H9 (cell line): Measurements from ENCODE around the gene CNBD2. TPM values are rescaled to one million over a fixed set of nuclear protein-coding genes. Genes with fewer than 3 reads are reported as not detected.
A peak's percentile ranks its signal among the peaks of the same experiment; 100 is the strongest.

ENCODE experiments used
- DNase-seq: peaks from one replicate; pipeline ENCODE4 v3.0.0-alpha.2; 2017
- H2AFZ ChIP-seq: one replicate; pipeline ENCODE4 v1.6.1; 2013; ENCODE audit warnings: mild to moderate bottlenecking, low read length, control low read depth, moderate library complexity
- H2AK5ac ChIP-seq: 2 replicates; pipeline ENCODE4 v1.6.1; 2013; ENCODE audit warnings: low read length, control low read depth, mixed read lengths; ENCODE audit not compliant: insufficient read length
- H2BK120ac ChIP-seq: one replicate; pipeline ENCODE4 v1.6.1; 2013; ENCODE audit warnings: low read depth, mild to moderate bottlenecking, low read length, control low read depth, inconsistent platforms; ENCODE audit not compliant: poor library complexity, severe bottlenecking
- H2BK12ac ChIP-seq: 2 replicates; pipeline ENCODE4 v1.6.1; 2013; ENCODE audit warnings: low read length, control low read depth, mixed read lengths, low read depth; ENCODE audit not compliant: insufficient read length
- H2BK15ac ChIP-seq: 2 replicates; pipeline ENCODE4 v1.6.1; 2013; ENCODE audit warnings: low read depth, low read length, control low read depth
- H2BK20ac ChIP-seq: one replicate; pipeline ENCODE4 v1.6.1; 2013; ENCODE audit warnings: low read depth, mild to moderate bottlenecking, low read length, control low read depth, inconsistent platforms; ENCODE audit not compliant: poor library complexity, severe bottlenecking
- H2BK5ac ChIP-seq: 2 replicates; pipeline ENCODE4 v1.6.1; 2013; ENCODE audit warnings: low read length, control low read depth, mixed read lengths; ENCODE audit not compliant: insufficient read length
- H3K14ac ChIP-seq: 2 replicates; pipeline ENCODE4 v1.6.1; 2013; ENCODE audit warnings: low read length, control low read depth; ENCODE audit not compliant: insufficient read depth
- H3K18ac ChIP-seq: 2 replicates; pipeline ENCODE4 v1.6.1; 2013; ENCODE audit warnings: low read depth, mild to moderate bottlenecking, mixed read lengths, low read length, control low read depth; ENCODE audit not compliant: insufficient read length
- H3K23ac ChIP-seq: 2 replicates; pipeline ENCODE4 v1.6.1; 2013; ENCODE audit warnings: low read length, control low read depth, mixed read lengths, low read depth; ENCODE audit not compliant: insufficient read length
- H3K23me2 ChIP-seq: 2 replicates; pipeline ENCODE4 v1.6.1; 2013; ENCODE audit warnings: low read depth, mild to moderate bottlenecking, mixed read lengths, low read length, control low read depth; ENCODE audit not compliant: insufficient read length, poor library complexity, severe bottlenecking
- H3K27ac ChIP-seq: 2 replicates; pipeline ENCODE4 v1.5.1; 2013; ENCODE audit warnings: low read length, control low read depth, mixed read lengths, low read depth; ENCODE audit not compliant: insufficient read length
- H3K27me3 ChIP-seq: 2 replicates; pipeline ENCODE4 v1.6.1; 2013; ENCODE audit warnings: low read length, control low read depth, inconsistent platforms; ENCODE audit not compliant: insufficient read depth
- H3K4ac ChIP-seq: 2 replicates; pipeline ENCODE4 v1.6.1; 2013; ENCODE audit warnings: low read depth, mild to moderate bottlenecking, control low read depth, inconsistent platforms, low read length, moderate library complexity
- H3K4me1 ChIP-seq: 2 replicates; pipeline ENCODE4 v1.6.1; 2013; ENCODE audit warnings: low read length, control low read depth, inconsistent platforms; ENCODE audit not compliant: insufficient read depth
- H3K4me2 ChIP-seq: 2 replicates; pipeline ENCODE4 v1.6.1; 2013; ENCODE audit warnings: low read length, control low read depth, mixed read lengths; ENCODE audit not compliant: insufficient read length, insufficient read depth
- H3K56ac ChIP-seq: 2 replicates; pipeline ENCODE4 v1.6.1; 2013; ENCODE audit warnings: low read depth, mild to moderate bottlenecking, mixed read lengths, low read length, control low read depth; ENCODE audit not compliant: insufficient read length
- H3K79me1 ChIP-seq: 2 replicates; pipeline ENCODE4 v1.6.1; 2013; ENCODE audit warnings: low read depth, mild to moderate bottlenecking, moderate library complexity, low read length, control low read depth, inconsistent platforms; ENCODE audit not compliant: insufficient read depth, poor library complexity, severe bottlenecking
- H3K79me2 ChIP-seq: 2 replicates; pipeline ENCODE4 v1.6.1; 2013; ENCODE audit warnings: low read length, control low read depth, inconsistent platforms; ENCODE audit not compliant: insufficient read depth
- H3K9ac ChIP-seq: 2 replicates; pipeline ENCODE4 v1.6.1; 2013; ENCODE audit warnings: low read length, control low read depth, mixed read lengths; ENCODE audit not compliant: insufficient read length; ENCODE audit errors: extremely low read depth
- H3K9me3 ChIP-seq: one replicate; pipeline ENCODE4 v1.6.1; 2013; ENCODE audit warnings: low read depth, low read length, inconsistent platforms; ENCODE audit not compliant: control insufficient read depth
- H3T11ph ChIP-seq: one replicate; pipeline ENCODE4 v1.6.1; 2013; ENCODE audit warnings: mild to moderate bottlenecking, low read length, control low read depth, inconsistent platforms
- H4K20me1 ChIP-seq: one replicate; pipeline ENCODE4 v1.6.1; 2013; ENCODE audit not compliant: control insufficient read depth, insufficient read length, insufficient read depth
- H4K5ac ChIP-seq: 2 replicates; pipeline ENCODE4 v1.6.1; 2013; ENCODE audit warnings: low read depth, mild to moderate bottlenecking, mixed read lengths, low read length, control low read depth; ENCODE audit not compliant: insufficient read length
- H4K8ac ChIP-seq: replicated peaks from 2 replicates; pipeline ENCODE4 v1.6.1; 2013; ENCODE audit warnings: low read length, control low read depth, mixed read lengths, low read depth; ENCODE audit not compliant: insufficient read length
- H4K91ac ChIP-seq: 2 replicates; pipeline ENCODE4 v1.6.1; 2013; ENCODE audit warnings: low read depth, mild to moderate bottlenecking, moderate library complexity, mixed read lengths, low read length, control low read depth; ENCODE audit not compliant: insufficient read length
- H3K27ac Mint-ChIP-seq, 3 experiments: 2 replicates in 2 of 3; 3 replicates in 1 of 3; pipeline ENCODE4 v1.8.0; 2020 to 2021; ENCODE audit warnings: mixed read lengths in 3 of 3, mild to moderate bottlenecking in 1 of 3, moderate library complexity in 1 of 3
- H3K27me3 Mint-ChIP-seq: 2 replicates; pipeline ENCODE4 v1.8.0; 2021; ENCODE audit warnings: low read depth, mild to moderate bottlenecking, moderate library complexity, mixed read lengths
- H3K36me3 Mint-ChIP-seq, 3 experiments: 2 replicates in 2 of 3; 3 replicates in 1 of 3; pipeline ENCODE4 v1.8.0; 2020 to 2021; ENCODE audit warnings: low read depth in 3 of 3, mixed read lengths in 3 of 3; ENCODE audit not compliant: insufficient read depth in 1 of 3
- H3K4me1 Mint-ChIP-seq, 2 experiments: 2 replicates each; pipeline ENCODE4 v1.8.0; 2020; ENCODE audit warnings: mixed read lengths in 2 of 2
- H3K4me3 Mint-ChIP-seq, 2 experiments: 2 replicates in 1 of 2; 3 replicates in 1 of 2; pipeline ENCODE4 v1.8.0; 2020 to 2021; ENCODE audit warnings: mild to moderate bottlenecking in 2 of 2, mixed read lengths in 2 of 2, moderate library complexity in 1 of 2
- H3K9me3 Mint-ChIP-seq, 2 experiments: 2 replicates in 1 of 2; 3 replicates in 1 of 2; pipeline ENCODE4 v1.8.0; 2020; ENCODE audit warnings: mild to moderate bottlenecking in 2 of 2, mixed read lengths in 2 of 2, moderate library complexity in 1 of 2
- WGBS: extraction: QIAGEN DNeasy Blood & Tissue Kit; methylation state at CpG from one replicate; pipeline ENCODE4 v1.1.7; 2013; ENCODE audit warnings: missing lambda C conversion rate, low lambda C conversion rate, mixed read lengths; ENCODE audit not compliant: insufficient read length; ENCODE audit errors: extremely low coverage; 5-methylcytosine and 5-hydroxymethylcytosine counted together
- total RNA-seq: library from RNA; stranded (reverse); gene quantifications from 2 replicates; pipeline ENCODE4 v1.2.1, GENCODE V29; 2021
- TF ChIP-seq, protein P1 (sequence below): fragments of 200-600 bp; sonication (generic); conservative IDR thresholded peaks from 3 replicates; pipeline ENCODE4 v1.8.0; 2021; ENCODE audit warnings: antibody characterized with exemption, mild to moderate bottlenecking

The CNBD2 gene
- total RNA-seq, 1 experiment from 2014 or later: 3.1 TPM

DNA sequence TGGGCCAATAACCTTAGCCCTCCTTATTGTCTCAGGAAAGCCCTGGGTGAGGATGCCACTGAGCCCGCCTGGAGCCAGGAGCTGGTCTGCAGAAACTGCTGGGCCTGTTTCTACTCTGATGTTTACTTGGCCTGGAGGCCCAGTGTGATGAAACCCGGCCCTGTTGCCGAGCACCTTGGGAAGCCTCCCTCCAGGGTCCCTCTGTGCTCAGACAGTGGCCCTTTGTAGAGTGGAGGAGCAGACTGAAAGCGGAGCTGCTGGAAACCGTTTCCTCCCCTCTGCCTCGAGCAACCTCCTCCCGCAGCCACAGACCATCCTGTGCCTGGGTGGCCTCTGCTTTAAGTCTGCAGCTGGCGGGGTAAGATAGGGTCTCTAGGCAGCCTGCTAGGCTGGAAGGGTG, 102.1 kb downstream of the CNBD2 start:
- Histone ChIP-seq H3K79me2 (no peaks in the 10 kb centered on the region), H3K18ac (no peak overlapping the region), H2BK20ac (no peak overlapping the region), H2BK5ac (no peak overlapping the region), H4K5ac (no peak overlapping the region), H3K14ac (no peak overlapping the region), H3K79me1 (no peaks in the 10 kb centered on the region), H2BK15ac (no peak overlapping the region), H2AFZ (no peak overlapping the region), H3T11ph (no peak overlapping the region), H3K27ac (no peak overlapping the region), H3K9ac (no peak overlapping the region), H2AK5ac (no peak overlapping the region), H3K4me2 (no peak overlapping the region), H3K4ac (no peak overlapping the region), H2BK120ac (no peak overlapping the region), H4K8ac (no peak overlapping the region), H3K23ac (no peak overlapping the region), H3K9me3 (no peaks in the 10 kb centered on the region), H4K91ac (no peak overlapping the region), H4K20me1 (no peaks in the 10 kb centered on the region), H2BK12ac (no peak overlapping the region), H3K4me1 (no peaks in the 10 kb centered on the region), H3K56ac (no peak overlapping the region), H3K27me3 (no peaks in the 10 kb centered on the region; the same call in 1 of the 2 replicates), H3K23me2 (peaks cover 2% of the 10 kb centered on the region)
- no peaks in the 10 kb centered on the region for H3K36me3 Mint-ChIP-seq
- peak; percentile 35 for DNase-seq
- H3K27me3 Mint-ChIP-seq: peaks cover 59% of the 10 kb centered on the region
- TF ChIP-seq, protein P1, sequence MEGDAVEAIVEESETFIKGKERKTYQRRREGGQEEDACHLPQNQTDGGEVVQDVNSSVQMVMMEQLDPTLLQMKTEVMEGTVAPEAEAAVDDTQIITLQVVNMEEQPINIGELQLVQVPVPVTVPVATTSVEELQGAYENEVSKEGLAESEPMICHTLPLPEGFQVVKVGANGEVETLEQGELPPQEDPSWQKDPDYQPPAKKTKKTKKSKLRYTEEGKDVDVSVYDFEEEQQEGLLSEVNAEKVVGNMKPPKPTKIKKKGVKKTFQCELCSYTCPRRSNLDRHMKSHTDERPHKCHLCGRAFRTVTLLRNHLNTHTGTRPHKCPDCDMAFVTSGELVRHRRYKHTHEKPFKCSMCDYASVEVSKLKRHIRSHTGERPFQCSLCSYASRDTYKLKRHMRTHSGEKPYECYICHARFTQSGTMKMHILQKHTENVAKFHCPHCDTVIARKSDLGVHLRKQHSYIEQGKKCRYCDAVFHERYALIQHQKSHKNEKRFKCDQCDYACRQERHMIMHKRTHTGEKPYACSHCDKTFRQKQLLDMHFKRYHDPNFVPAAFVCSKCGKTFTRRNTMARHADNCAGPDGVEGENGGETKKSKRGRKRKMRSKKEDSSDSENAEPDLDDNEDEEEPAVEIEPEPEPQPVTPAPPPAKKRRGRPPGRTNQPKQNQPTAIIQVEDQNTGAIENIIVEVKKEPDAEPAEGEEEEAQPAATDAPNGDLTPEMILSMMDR: no peak
- H3K4me3 Mint-ChIP-seq: no peak overlapping the region
- H3K27ac Mint-ChIP-seq: no peak overlapping the region; a peak in 1 of 7 replicates
- WGBS: no CpG with 5 or more reads among the region's 8 CpGs
- H3K9me3 Mint-ChIP-seq: no peaks in the 10 kb centered on the region
- H3K4me1 Mint-ChIP-seq: peaks cover 8 to 16% of the 10 kb centered on the region in 2 experiments
